Smooth muscle cell (in vitro differentiated cells): ENCODE data around the gene ENPP4. TPM values are rescaled to one million over a fixed set of nuclear protein-coding genes. Genes with fewer than 3 reads are reported as not detected.

Source experiments
- DNase-seq: peaks from one replicate; lab custom pipeline; 2025; ENCODE audit not compliant: unreplicated experiment; lab: John Stamatoyannopoulos, UW
- H2AFZ ChIP-seq: fragments of 200-600 bp; sonication (generic); 2 replicates; pipeline ENCODE4 v1.6.0; 2016; ENCODE audit warnings: antibody characterized with exemption, low read depth, mild to moderate bottlenecking
- H3F3A ChIP-seq: fragments of 200-600 bp; sonication (generic); 2 replicates; pipeline ENCODE4 v1.6.0; 2017; ENCODE audit warnings: antibody characterized with exemption, low read depth
- H3K27ac ChIP-seq: fragments of 200-600 bp; sonication (generic); 2 replicates; pipeline ENCODE4 v1.5.1; 2016; ENCODE audit warnings: low read depth, mild to moderate bottlenecking
- H3K27me3 ChIP-seq: fragments of 200-600 bp; sonication (generic); 2 replicates; pipeline ENCODE4 v1.6.1; 2016; ENCODE audit warnings: low read depth, mild to moderate bottlenecking
- H3K36me3 ChIP-seq: fragments of 200-600 bp; sonication (generic); 2 replicates; pipeline ENCODE4 v1.5.1; 2016; ENCODE audit warnings: low read depth
- H3K4me1 ChIP-seq: fragments of 200-600 bp; sonication (generic); 2 replicates; pipeline ENCODE4 v1.5.1; 2016; ENCODE audit warnings: low read depth
- H3K4me2 ChIP-seq: fragments of 200-600 bp; sonication (generic); 2 replicates; pipeline ENCODE4 v1.6.0; 2016; ENCODE audit warnings: mild to moderate bottlenecking
- H3K4me3 ChIP-seq: fragments of 200-600 bp; sonication (generic); 2 replicates; pipeline ENCODE4 v1.5.1; 2016; ENCODE audit warnings: mild to moderate bottlenecking
- H3K79me2 ChIP-seq: fragments of 200-600 bp; sonication (generic); 2 replicates; pipeline ENCODE4 v1.6.0; 2016; ENCODE audit warnings: low read depth, mild to moderate bottlenecking
- H3K9ac ChIP-seq: fragments of 200-600 bp; sonication (generic); 2 replicates; pipeline ENCODE4 v1.6.0; 2016; ENCODE audit warnings: low read depth
- H3K9me3 ChIP-seq: fragments of 200-600 bp; sonication (generic); replicated peaks from 2 replicates; pipeline ENCODE4 v1.5.1; 2016; ENCODE audit warnings: low read depth
- H4K20me1 ChIP-seq: fragments of 200-600 bp; sonication (generic); 2 replicates; pipeline ENCODE4 v1.6.0; 2016; ENCODE audit warnings: low read depth
- CTCF ChIP-seq: fragments of 200-600 bp; sonication (generic); IDR thresholded peaks from 2 replicates; pipeline ENCODE4 v1.5.1; 2017; ENCODE audit warnings: borderline replicate concordance, mild to moderate bottlenecking, antibody characterized with exemption; ENCODE audit not compliant: insufficient read depth, poor library complexity, severe bottlenecking
- WGBS: methylation state at CpG from one replicate; pipeline ENCODE4 v1.1.7; 2016; ENCODE audit warnings: low lambda C conversion rate; 5-methylcytosine and 5-hydroxymethylcytosine counted together
- polyA plus RNA-seq: library from polyadenylated mRNA; unstranded; fragments of >200 nt; fragmentation: Nextera tagmentation; extraction: Ambion mirVana; gene quantifications from 2 replicates; pipeline ENCODE4 v1.2.1, GENCODE V29; 2016
- total RNA-seq: library from RNA; depleted of rRNA; stranded (reverse); fragments of >200 nt; gene quantifications from 2 replicates; pipeline ENCODE4 v1.2.3, GENCODE V29; 2014

The ENPP4 gene
- total and polyA plus RNA-seq, 2 experiments from 2014 or later = 0.31 to 1.6 TPM

DNA sequence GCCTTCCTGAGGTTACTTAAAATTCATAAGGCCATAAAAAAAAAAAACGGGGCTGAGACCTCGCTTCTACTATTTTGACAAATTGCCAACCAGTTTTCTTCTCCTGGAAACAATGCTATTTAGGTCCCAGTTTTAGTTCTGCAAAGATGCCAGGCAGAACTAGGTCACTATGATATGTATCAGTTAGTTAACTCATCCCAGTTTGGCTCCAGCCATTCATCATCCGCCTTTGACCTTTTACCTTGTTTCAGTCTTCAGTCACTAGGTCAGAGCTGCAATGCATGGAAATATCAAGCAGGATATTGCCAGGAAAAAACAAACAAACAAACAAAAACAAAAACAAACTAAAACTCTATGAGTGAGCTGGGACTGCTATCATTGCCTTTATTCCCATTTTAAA is 29.8 kb upstream of the ENPP4 start:
- no peaks in the 10 kb centered on the region for H3K79me2 ChIP-seq
- peaks cover 5% of the 10 kb centered on the region for H3K9me3 ChIP-seq
- no peaks in the 10 kb centered on the region for H4K20me1 ChIP-seq
- TF ChIP-seq CTCF = no peak
- no peak overlapping the region for H3K27ac ChIP-seq
- no peaks in the 10 kb centered on the region for H3K36me3 ChIP-seq
- H3K4me1 ChIP-seq = no peaks in the 10 kb centered on the region
- H2AFZ ChIP-seq = no peak overlapping the region
- no peak for DNase-seq
- WGBS = 89% methylated on average over 3 of the region's 3 CpGs
- H3K4me3 ChIP-seq = no peak overlapping the region
- no peaks in the 10 kb centered on the region for H3K27me3 ChIP-seq
- H3F3A ChIP-seq = no peaks in the 10 kb centered on the region
- no peak overlapping the region for H3K4me2 ChIP-seq
- H3K9ac ChIP-seq = no peak overlapping the region

DNA sequence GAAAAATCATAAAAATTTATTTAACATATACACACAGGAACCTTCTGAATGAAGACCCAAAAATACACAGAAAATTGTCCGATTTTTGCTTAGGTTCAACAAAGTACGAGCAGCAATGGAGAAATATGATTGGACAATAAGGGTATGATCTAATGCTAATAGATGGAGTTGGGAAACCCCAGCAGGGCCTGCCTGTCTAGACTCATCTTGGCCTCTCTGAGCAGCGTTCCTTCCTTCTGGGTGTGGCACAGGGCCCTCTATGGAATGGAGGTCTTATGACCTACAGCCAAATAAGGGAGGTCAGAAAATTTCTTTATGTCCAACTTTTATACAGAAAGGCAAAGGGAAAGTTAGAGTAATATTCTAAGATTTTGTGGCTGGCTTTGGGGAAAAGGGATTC is 27.7 kb upstream of the ENPP4 start:
- no peaks in the 10 kb centered on the region for H3K79me2 ChIP-seq
- WGBS = 84% methylated on average over 3 of the region's 3 CpGs
- no peak overlapping the region for H3K9ac ChIP-seq
- H3K4me2 ChIP-seq = no peak overlapping the region
- no peaks in the 10 kb centered on the region for H3K27me3 ChIP-seq
- H3K27ac ChIP-seq = no peak overlapping the region
- H4K20me1 ChIP-seq = no peaks in the 10 kb centered on the region
- H3K9me3 ChIP-seq = peaks cover 1% of the 10 kb centered on the region
- H3K4me1 ChIP-seq = no peaks in the 10 kb centered on the region
- no peaks in the 10 kb centered on the region for H3F3A ChIP-seq
- H2AFZ ChIP-seq = no peak overlapping the region
- H3K36me3 ChIP-seq = no peaks in the 10 kb centered on the region
- H3K4me3 ChIP-seq = no peak overlapping the region
- no peak for TF ChIP-seq CTCF
- no peak for DNase-seq

DNA sequence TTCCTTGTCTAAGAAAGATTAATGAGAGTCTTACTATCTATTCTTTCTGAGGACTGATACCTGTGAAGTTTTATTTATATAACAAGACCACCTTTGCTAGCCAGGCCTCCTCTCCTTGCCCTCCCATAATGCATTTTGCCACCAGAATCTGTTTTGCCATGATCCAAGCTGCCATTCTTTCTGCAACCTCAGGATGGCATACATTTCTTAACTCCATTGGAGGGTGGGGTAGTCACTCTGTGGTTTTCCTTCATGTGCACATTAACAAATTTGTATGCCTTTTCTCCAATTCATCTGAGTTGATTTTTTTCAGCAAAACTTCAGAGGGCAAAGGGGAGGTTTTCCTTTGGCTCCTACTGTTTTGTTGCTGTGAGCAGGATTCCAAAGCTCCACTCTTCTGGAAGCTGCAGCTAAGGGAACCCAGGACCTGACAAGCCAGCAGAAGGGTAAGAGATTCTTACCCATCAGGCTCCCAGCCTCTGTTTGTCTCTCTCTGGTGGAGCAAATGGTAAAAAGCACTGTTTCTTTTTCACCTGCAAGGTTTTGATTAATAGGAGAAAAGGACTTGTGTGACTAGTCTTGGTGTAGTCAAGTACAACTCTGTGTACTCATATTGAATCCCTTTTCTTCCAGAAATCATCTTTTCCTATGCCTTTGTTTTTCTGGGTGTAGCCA is 26.2 kb upstream of the ENPP4 start:
- H3K4me1 ChIP-seq = no peaks in the 10 kb centered on the region
- TF ChIP-seq CTCF = no peak
- no peak overlapping the region for H3K4me3 ChIP-seq
- no peak for DNase-seq
- H3K9ac ChIP-seq = no peak overlapping the region
- H3K27ac ChIP-seq = no peak overlapping the region
- H3F3A ChIP-seq = no peaks in the 10 kb centered on the region
- H3K4me2 ChIP-seq = no peak overlapping the region
- no peaks in the 10 kb centered on the region for H3K36me3 ChIP-seq
- H3K9me3 ChIP-seq = peaks cover 3% of the 10 kb centered on the region
- H3K79me2 ChIP-seq = no peaks in the 10 kb centered on the region
- H3K27me3 ChIP-seq = no peaks in the 10 kb centered on the region
- no peaks in the 10 kb centered on the region for H4K20me1 ChIP-seq
- no peak overlapping the region for H2AFZ ChIP-seq

- Histone ChIP-seq H3F3A (no peaks in the 10 kb centered on the region), H3K4me2 (no peak overlapping the region), H3K9me3 (peaks cover 3% of the 10 kb centered on the region), H3K9ac (no peak overlapping the region), H3K4me3 (no peak overlapping the region), H3K27ac (no peak overlapping the region), H3K36me3 (no peaks in the 10 kb centered on the region), H3K27me3 (no peaks in the 10 kb centered on the region), H2AFZ (no peak overlapping the region), H3K79me2 (no peaks in the 10 kb centered on the region), H4K20me1 (no peaks in the 10 kb centered on the region), H3K4me1 (no peaks in the 10 kb centered on the region)
- no peak for TF ChIP-seq CTCF
- no peak for DNase-seq
- 91% methylated on average over 3 of the region's 3 CpGs for WGBS
These were observed 25.6 kb upstream of the ENPP4 start for GRCh38 chr6:46104209-46104608.
